GM12878 (cell line): ENCODE measurements around the gene SNAPC2.

Experiments used
- IKZF1 ChIP-seq: fragments of 450-650 bp; conservative IDR thresholded peaks from 2 replicates; pipeline ENCODE4 v1.6.1; 2017; ENCODE audit warnings: antibody characterized with exemption, mild to moderate bottlenecking
- JUND ChIP-seq: IDR thresholded peaks from 2 replicates; pipeline ENCODE4 v1.6.1; 2012; ENCODE audit warnings: low read depth, mild to moderate bottlenecking, low read length, improper control_type of control experiment, moderate library complexity
- POLR2A ChIP-seq: IDR thresholded peaks from 2 replicates; pipeline ENCODE4 v1.6.1; 2011; ENCODE audit warnings: low read depth, mild to moderate bottlenecking, low read length
- SIN3A ChIP-seq: IDR thresholded peaks from 2 replicates; pipeline ENCODE4 v1.6.1; 2012; ENCODE audit warnings: low read depth, low read length, improper control_type of control experiment
- SP1 ChIP-seq: IDR thresholded peaks from one replicate; pipeline ENCODE4 v1.6.1; 2011; ENCODE audit warnings: low read depth, low read length
- SPI1 ChIP-seq: IDR thresholded peaks from 2 replicates; pipeline ENCODE4 v1.6.1; 2011; ENCODE audit warnings: low read depth, mild to moderate bottlenecking, low read length, moderate library complexity, borderline replicate concordance; ENCODE audit not compliant: insufficient read depth
- TF ChIP-seq, protein P1 (sequence below), 3 experiments: IDR thresholded peaks in 2 of 3; conservative IDR thresholded peaks in 1 of 3; 2 replicates each; pipeline ENCODE4 v1.5.1; 2011; ENCODE audit warnings: low read depth in 3 of 3, low read length in 3 of 3, mild to moderate bottlenecking in 3 of 3, control low read depth in 2 of 3, moderate library complexity in 2 of 3, inconsistent platforms in 1 of 3, mixed read lengths in 1 of 3; ENCODE audit not compliant: control insufficient read depth in 2 of 3, insufficient read depth in 1 of 3; ENCODE audit errors: extremely low read depth in 1 of 3

DNA sequence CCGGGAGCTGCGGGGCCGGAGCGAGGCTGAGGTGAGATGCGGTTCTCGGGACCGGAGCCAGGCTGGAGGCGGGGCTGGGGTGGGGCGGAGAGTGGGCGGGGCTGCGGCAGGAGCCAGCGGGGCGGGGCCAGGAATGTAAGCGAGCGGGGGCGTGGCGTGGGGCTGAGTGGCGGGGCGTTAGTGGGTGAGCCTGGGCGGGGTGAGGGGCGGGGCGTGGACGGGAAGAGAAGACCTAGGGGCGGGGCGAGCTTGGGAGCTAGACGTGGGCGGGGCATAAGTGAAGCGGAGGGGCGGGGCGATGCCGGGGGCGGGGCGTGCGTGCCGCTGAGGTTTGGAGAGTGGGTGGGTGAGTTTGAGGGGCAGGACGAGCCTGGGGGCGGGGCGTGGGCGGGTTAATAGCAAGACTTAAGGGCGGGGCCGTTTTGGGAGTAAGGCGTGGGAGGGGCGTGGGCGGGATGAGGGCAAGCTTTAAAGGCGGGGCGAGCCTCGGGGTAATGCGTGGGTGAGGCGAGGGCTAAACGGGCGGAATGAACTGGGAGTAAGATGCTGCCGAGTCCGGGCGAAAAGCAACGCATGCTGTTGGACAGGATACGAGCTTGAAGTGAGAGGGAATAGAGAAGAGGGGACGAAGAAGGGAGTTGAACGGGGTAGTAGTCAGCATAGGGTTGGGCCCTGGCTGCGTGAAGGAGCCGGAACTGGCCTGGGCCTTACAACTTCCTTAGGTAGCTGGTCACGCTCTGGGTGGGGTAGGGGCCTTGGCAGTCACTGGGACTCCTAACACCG, 572 bp downstream of the SNAPC2 start:
- TF ChIP-seq SPI1 = no peak
- TF ChIP-seq SIN3A = 0 out of 2 replicates have a peak, but pooled peaks have one; percentile 17
- no peak for TF ChIP-seq POLR2A
- TF ChIP-seq, protein P1, sequence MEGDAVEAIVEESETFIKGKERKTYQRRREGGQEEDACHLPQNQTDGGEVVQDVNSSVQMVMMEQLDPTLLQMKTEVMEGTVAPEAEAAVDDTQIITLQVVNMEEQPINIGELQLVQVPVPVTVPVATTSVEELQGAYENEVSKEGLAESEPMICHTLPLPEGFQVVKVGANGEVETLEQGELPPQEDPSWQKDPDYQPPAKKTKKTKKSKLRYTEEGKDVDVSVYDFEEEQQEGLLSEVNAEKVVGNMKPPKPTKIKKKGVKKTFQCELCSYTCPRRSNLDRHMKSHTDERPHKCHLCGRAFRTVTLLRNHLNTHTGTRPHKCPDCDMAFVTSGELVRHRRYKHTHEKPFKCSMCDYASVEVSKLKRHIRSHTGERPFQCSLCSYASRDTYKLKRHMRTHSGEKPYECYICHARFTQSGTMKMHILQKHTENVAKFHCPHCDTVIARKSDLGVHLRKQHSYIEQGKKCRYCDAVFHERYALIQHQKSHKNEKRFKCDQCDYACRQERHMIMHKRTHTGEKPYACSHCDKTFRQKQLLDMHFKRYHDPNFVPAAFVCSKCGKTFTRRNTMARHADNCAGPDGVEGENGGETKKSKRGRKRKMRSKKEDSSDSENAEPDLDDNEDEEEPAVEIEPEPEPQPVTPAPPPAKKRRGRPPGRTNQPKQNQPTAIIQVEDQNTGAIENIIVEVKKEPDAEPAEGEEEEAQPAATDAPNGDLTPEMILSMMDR (IDR thresholded peaks at IDR 0.05 in 2 of 3, conservative IDR thresholded peaks at IDR 0.05 in 1 of 3; ENCODE audit: control insufficient read depth in 2 of 3, extremely low read depth in 1 of 3, insufficient read depth in 1 of 3, low read depth in 3 of 3, low read length in 3 of 3) = no peak
- no peak for TF ChIP-seq JUND
- no peak for TF ChIP-seq IKZF1
- peak; percentile 34 for TF ChIP-seq SP1
